ENCODE data around the gene MAN1A2. TPM values are rescaled to one million over a fixed set of nuclear protein-coding genes. Genes with fewer than 3 reads are reported as not detected.

The MAN1A2 gene
- total RNA-seq, 1 experiment from 2014 or later: 21.0 TPM

GRCh38 chr1:117375327-117375726 lies 8.1 kb downstream of the MAN1A2 start:
- no peaks in the 10 kb centered on the region for H3K9me3 ChIP-seq
- DNase-seq: no peak
- ChIA-PET POLR2A (no interaction called here), CTCF (no interaction called here)
- Mint-ChIP-seq H3K36me3 (ENCODE audit: insufficient read depth, unreplicated experiment) (no peaks in the 10 kb centered on the region), H3K9me3 (ENCODE audit: unreplicated experiment) (no peaks in the 10 kb centered on the region), H3K27me3 (ENCODE audit: insufficient read depth, unreplicated experiment) (no peaks in the 10 kb centered on the region), H3K27ac (ENCODE audit: unreplicated experiment) (no peak overlapping the region), H3K4me3 (ENCODE audit: unreplicated experiment) (no peak overlapping the region), H3K4me1 (ENCODE audit: low read depth, unreplicated experiment) (peaks cover 14% of the 10 kb centered on the region)
- TF ChIP-seq CTCF (IDR thresholded peaks at IDR 0.05; ENCODE audit: insufficient read depth in 1 of 2, low read depth in 1 of 2, low read length in 1 of 2, severe bottlenecking in 1 of 2, unreplicated experiment in 1 of 2): no peak
- H3K36me3 ChIP-seq (ENCODE audit: control insufficient read depth, insufficient read depth, low read length): no peaks in the 10 kb centered on the region
- H3K4me3 ChIP-seq (ENCODE audit: low read depth, low read length): no peak overlapping the region
- intact Hi-C loops (cut with micrococcal nuclease; ENCODE audit: unreplicated experiment): no loop called here
- H3K27me3 ChIP-seq (replicated peaks; ENCODE audit: control insufficient read depth, insufficient read depth, low read length): no peaks in the 10 kb centered on the region
- H3K4me1 ChIP-seq: peaks cover 4% of the 10 kb centered on the region; the same call in 1 of the 2 replicates
- no TSS peak for BruUV-seq (replicated peaks)

- no peaks in the 10 kb centered on the region for H3K36me3 ChIP-seq (ENCODE audit: control insufficient read depth, insufficient read depth, low read length)
- intact Hi-C loops (cut with micrococcal nuclease; ENCODE audit: unreplicated experiment): no loop called here
- Mint-ChIP-seq H3K9me3 (ENCODE audit: unreplicated experiment) (no peaks in the 10 kb centered on the region), H3K27me3 (ENCODE audit: insufficient read depth, unreplicated experiment) (no peaks in the 10 kb centered on the region), H3K4me3 (ENCODE audit: unreplicated experiment) (no peak overlapping the region), H3K27ac (ENCODE audit: unreplicated experiment) (no peak overlapping the region), H3K36me3 (ENCODE audit: insufficient read depth, unreplicated experiment) (peaks cover 3% of the 10 kb centered on the region), H3K4me1 (ENCODE audit: low read depth, unreplicated experiment) (peaks cover 8% of the 10 kb centered on the region)
- ChIA-PET CTCF (no interaction called here), POLR2A (no interaction called here)
- no peaks in the 10 kb centered on the region for H3K27me3 ChIP-seq (replicated peaks; ENCODE audit: control insufficient read depth, insufficient read depth, low read length)
- H3K4me1 ChIP-seq: no peaks in the 10 kb centered on the region
- BruUV-seq (replicated peaks): no TSS peak
- no peak overlapping the region for H3K4me3 ChIP-seq (ENCODE audit: low read depth, low read length)
- no peak for TF ChIP-seq CTCF (IDR thresholded peaks at IDR 0.05; ENCODE audit: insufficient read depth in 1 of 2, low read depth in 1 of 2, low read length in 1 of 2, severe bottlenecking in 1 of 2, unreplicated experiment in 1 of 2)
- DNase-seq: no peak
- no peaks in the 10 kb centered on the region; the same call in 1 of the 2 replicates for H3K9me3 ChIP-seq
These were observed 19.9 kb downstream of the MAN1A2 start for GRCh38 chr1:117387060-117387633.

GRCh38 chr1:117388328-117388727 lies 21.1 kb downstream of the MAN1A2 start:
- H3K4me1 Mint-ChIP-seq (ENCODE audit: low read depth, unreplicated experiment): peaks cover 10% of the 10 kb centered on the region
- ChIA-PET CTCF (no interaction called here), POLR2A (no interaction called here)
- Histone ChIP-seq H3K27me3 (replicated peaks; ENCODE audit: control insufficient read depth, insufficient read depth, low read length) (no peaks in the 10 kb centered on the region), H3K36me3 (ENCODE audit: control insufficient read depth, insufficient read depth, low read length) (no peaks in the 10 kb centered on the region), H3K4me3 (ENCODE audit: low read depth, low read length) (no peak overlapping the region), H3K9me3 (no peaks in the 10 kb centered on the region; the same call in 1 of the 2 replicates), H3K4me1 (no peaks in the 10 kb centered on the region)
- peaks cover 4% of the 10 kb centered on the region for H3K36me3 Mint-ChIP-seq (ENCODE audit: insufficient read depth, unreplicated experiment)
- H3K9me3 Mint-ChIP-seq (ENCODE audit: unreplicated experiment): no peaks in the 10 kb centered on the region
- no peak for TF ChIP-seq CTCF (IDR thresholded peaks at IDR 0.05; ENCODE audit: insufficient read depth in 1 of 2, low read depth in 1 of 2, low read length in 1 of 2, severe bottlenecking in 1 of 2, unreplicated experiment in 1 of 2)
- DNase-seq: no peak
- no peak overlapping the region for H3K4me3 Mint-ChIP-seq (ENCODE audit: unreplicated experiment)
- no TSS peak for BruUV-seq (replicated peaks)
- no peak overlapping the region for H3K27ac Mint-ChIP-seq (ENCODE audit: unreplicated experiment)
- intact Hi-C loops (cut with micrococcal nuclease; ENCODE audit: unreplicated experiment): no loop called here
- no peaks in the 10 kb centered on the region for H3K27me3 Mint-ChIP-seq (ENCODE audit: insufficient read depth, unreplicated experiment)

Data from Caco-2 (cell line).